GM23248 (cell line): Measurements from ENCODE around the gene GALNT2.

ENCODE experiments used
- EZH2 ChIP-seq: fragments of 200-600 bp; sonication (generic); IDR thresholded peaks from 2 replicates; pipeline ENCODE4 v1.6.1; 2018; ENCODE audit warnings: antibody characterized with exemption, mild to moderate bottlenecking; ENCODE audit not compliant: insufficient read depth, poor library complexity, severe bottlenecking
- EZH2phosphoT487 ChIP-seq: fragments of 200-600 bp; sonication (generic); IDR thresholded peaks from 2 replicates; pipeline ENCODE4 v1.6.1; 2018; ENCODE audit warnings: antibody characterized with exemption, moderate library complexity, mild to moderate bottlenecking, low read depth; ENCODE audit not compliant: insufficient read depth

- TF ChIP-seq EZH2 (no peak), EZH2phosphoT487 (no peak)
These were observed 124.8 kb downstream of the GALNT2 start for GRCh38 chr1:230191855-230192254.
